ENCODE data around the gene OSBPL2.

GRCh38 chr20:62229667-62230066, 8.7 kb upstream of the OSBPL2 start:
- TF ChIP-seq, protein P1, sequence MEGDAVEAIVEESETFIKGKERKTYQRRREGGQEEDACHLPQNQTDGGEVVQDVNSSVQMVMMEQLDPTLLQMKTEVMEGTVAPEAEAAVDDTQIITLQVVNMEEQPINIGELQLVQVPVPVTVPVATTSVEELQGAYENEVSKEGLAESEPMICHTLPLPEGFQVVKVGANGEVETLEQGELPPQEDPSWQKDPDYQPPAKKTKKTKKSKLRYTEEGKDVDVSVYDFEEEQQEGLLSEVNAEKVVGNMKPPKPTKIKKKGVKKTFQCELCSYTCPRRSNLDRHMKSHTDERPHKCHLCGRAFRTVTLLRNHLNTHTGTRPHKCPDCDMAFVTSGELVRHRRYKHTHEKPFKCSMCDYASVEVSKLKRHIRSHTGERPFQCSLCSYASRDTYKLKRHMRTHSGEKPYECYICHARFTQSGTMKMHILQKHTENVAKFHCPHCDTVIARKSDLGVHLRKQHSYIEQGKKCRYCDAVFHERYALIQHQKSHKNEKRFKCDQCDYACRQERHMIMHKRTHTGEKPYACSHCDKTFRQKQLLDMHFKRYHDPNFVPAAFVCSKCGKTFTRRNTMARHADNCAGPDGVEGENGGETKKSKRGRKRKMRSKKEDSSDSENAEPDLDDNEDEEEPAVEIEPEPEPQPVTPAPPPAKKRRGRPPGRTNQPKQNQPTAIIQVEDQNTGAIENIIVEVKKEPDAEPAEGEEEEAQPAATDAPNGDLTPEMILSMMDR (IDR thresholded peaks at IDR 0.05), result no peak
- no peak for TF ChIP-seq POLR2A (IDR thresholded peaks at IDR 0.05)
